Astrocyte (in vitro differentiated cells and primary cell): ENCODE measurements around the gene SH2B3. TPM values are rescaled to one million over a fixed set of nuclear protein-coding genes. Genes with fewer than 3 reads are reported as not detected.
A peak's percentile ranks its signal among the peaks of the same experiment; 100 is the strongest.

Experiments used
- DNase-seq: peaks from one replicate; pipeline ENCODE4 v3.0.0-alpha.2; 2010; ENCODE audit warnings: low read depth
- FAIRE-seq: peaks from 2 replicates; lab custom pipeline; 2011; peaks lifted over from hg19 to GRCh38; lab: Jason Lieb, UNC
- H2AFZ ChIP-seq: 2 replicates; pipeline ENCODE4 v1.6.0; 2012; ENCODE audit warnings: low read depth, low read length, inconsistent platforms
- H3K27ac ChIP-seq: 2 replicates; pipeline ENCODE4 v1.5.1; 2011; ENCODE audit warnings: low read depth, low read length, inconsistent platforms
- H3K27me3 ChIP-seq: 2 replicates; pipeline ENCODE4 v1.6.0; 2011; ENCODE audit warnings: low read length, inconsistent platforms; ENCODE audit not compliant: insufficient read depth
- H3K36me3 ChIP-seq: 2 replicates; pipeline ENCODE4 v1.5.1; 2011; ENCODE audit warnings: low read length, inconsistent platforms; ENCODE audit not compliant: insufficient read depth
- H3K4me1 ChIP-seq: 2 replicates; pipeline ENCODE4 v1.5.1; 2011; ENCODE audit warnings: low read length, inconsistent platforms; ENCODE audit not compliant: insufficient read depth
- H3K4me2 ChIP-seq: 2 replicates; pipeline ENCODE4 v1.6.0; 2012; ENCODE audit warnings: low read length, inconsistent platforms
- H3K4me3 ChIP-seq: 2 replicates; pipeline ENCODE4 v1.5.1; 2011; ENCODE audit warnings: low read depth, mild to moderate bottlenecking, low read length, inconsistent platforms; ENCODE audit not compliant: insufficient read depth
- H3K79me2 ChIP-seq: 2 replicates; pipeline ENCODE4 v1.6.0; 2012; ENCODE audit warnings: mild to moderate bottlenecking, low read length, inconsistent platforms; ENCODE audit not compliant: insufficient read depth
- H3K9ac ChIP-seq: 2 replicates; pipeline ENCODE4 v1.6.0; 2012; ENCODE audit warnings: mild to moderate bottlenecking, low read length, inconsistent platforms
- H3K9me3 ChIP-seq: 2 replicates; pipeline ENCODE4 v1.5.1; 2012; ENCODE audit warnings: low read depth, mild to moderate bottlenecking, low read length, inconsistent platforms; ENCODE audit not compliant: insufficient read depth
- H4K20me1 ChIP-seq: 2 replicates; pipeline ENCODE4 v1.6.0; 2012; ENCODE audit warnings: low read length, inconsistent platforms; ENCODE audit not compliant: insufficient read depth
- H3K27ac Mint-ChIP-seq: one replicate; pipeline ENCODE4 v1.8.0; 2021; ENCODE audit warnings: mild to moderate bottlenecking, mixed read lengths; ENCODE audit not compliant: unreplicated experiment
- H3K27me3 Mint-ChIP-seq: one replicate; pipeline ENCODE4 v1.8.0; 2021; ENCODE audit warnings: low read depth, mixed read lengths; ENCODE audit not compliant: unreplicated experiment
- H3K36me3 Mint-ChIP-seq: one replicate; pipeline ENCODE4 v1.8.0; 2021; ENCODE audit warnings: low read depth, mixed read lengths; ENCODE audit not compliant: unreplicated experiment
- H3K4me1 Mint-ChIP-seq: one replicate; pipeline ENCODE4 v1.8.0; 2021; ENCODE audit warnings: low read depth, mixed read lengths; ENCODE audit not compliant: unreplicated experiment
- H3K4me3 Mint-ChIP-seq: one replicate; pipeline ENCODE4 v1.8.0; 2021; ENCODE audit warnings: mild to moderate bottlenecking, moderate library complexity, mixed read lengths; ENCODE audit not compliant: unreplicated experiment
- H3K9me3 Mint-ChIP-seq: one replicate; pipeline ENCODE4 v1.8.0; 2021; ENCODE audit warnings: mild to moderate bottlenecking, mixed read lengths; ENCODE audit not compliant: unreplicated experiment
- CTCF ChIP-seq: IDR thresholded peaks from 2 replicates; pipeline ENCODE4 v1.5.1; 2011; ENCODE audit warnings: low read depth, mild to moderate bottlenecking, inconsistent platforms, low read length, moderate library complexity; ENCODE audit not compliant: insufficient read depth
- EZH2 ChIP-seq: IDR thresholded peaks from 2 replicates; pipeline ENCODE4 v1.6.1; 2012; ENCODE audit warnings: mild to moderate bottlenecking, low read length, inconsistent platforms; ENCODE audit not compliant: insufficient read depth
- total RNA-seq: library from RNA; stranded (reverse); gene quantifications from 2 replicates; pipeline ENCODE4 v1.2.1, GENCODE V29; 2021

SH2B3 gene
- total RNA-seq, 1 donor from 2014 or later: 23.6 TPM

DNA sequence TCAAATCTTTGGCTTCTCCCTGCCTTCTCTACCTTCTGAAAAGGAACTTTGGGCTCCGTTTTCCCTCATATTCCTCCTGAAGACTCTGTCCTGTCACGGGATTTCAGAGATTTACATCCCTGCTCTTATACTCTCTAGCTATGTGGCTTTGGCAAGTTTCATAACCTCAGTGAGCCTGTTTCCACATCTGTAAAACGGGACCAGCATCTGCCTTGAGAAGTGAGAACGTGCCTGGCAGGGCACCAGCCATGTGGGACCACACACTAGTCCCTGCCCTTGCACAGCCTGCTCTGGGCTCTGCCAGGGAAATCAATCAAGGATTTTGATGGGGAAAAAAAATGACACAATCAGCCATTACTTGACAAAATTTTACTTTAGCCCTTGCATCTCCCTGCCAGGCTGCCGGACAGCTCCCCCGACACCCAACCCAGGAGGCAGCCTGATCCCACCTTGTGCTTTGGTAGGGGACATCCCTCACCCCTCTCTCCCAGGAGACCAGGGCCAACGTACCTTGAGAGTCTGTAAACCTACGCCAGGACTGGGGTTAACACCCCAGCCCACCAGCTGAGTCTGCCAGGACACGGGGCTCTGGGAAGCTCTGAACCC is 45.3 kb upstream of the SH2B3 start:
- no peaks in the 10 kb centered on the region for H3K79me2 ChIP-seq
- H3K4me3 Mint-ChIP-seq: no peak overlapping the region
- H3K27me3 Mint-ChIP-seq: peaks cover 4% of the 10 kb centered on the region
- no peaks in the 10 kb centered on the region for H3K9me3 ChIP-seq
- H3K36me3 ChIP-seq: no peaks in the 10 kb centered on the region
- no peak for FAIRE-seq
- peaks cover 9% of the 10 kb centered on the region for H3K36me3 Mint-ChIP-seq
- peak overlapping the region; percentile 19 for H3K27ac Mint-ChIP-seq
- no peaks in the 10 kb centered on the region for H3K9me3 Mint-ChIP-seq
- H3K4me2 ChIP-seq: no peak overlapping the region
- TF ChIP-seq CTCF (no peak), EZH2 (no peak)
- no peak overlapping the region for H2AFZ ChIP-seq
- no peak overlapping the region for H3K27ac ChIP-seq
- no peak overlapping the region for H3K4me3 ChIP-seq
- no peak overlapping the region for H3K9ac ChIP-seq
- H4K20me1 ChIP-seq: peaks cover 11% of the 10 kb centered on the region
- DNase-seq: no peak
- H3K27me3 ChIP-seq: no peaks in the 10 kb centered on the region
- peaks cover 4% of the 10 kb centered on the region for H3K4me1 ChIP-seq
- peaks cover 16% of the 10 kb centered on the region for H3K4me1 Mint-ChIP-seq

- no peaks in the 10 kb centered on the region for H3K27me3 ChIP-seq
- no peaks in the 10 kb centered on the region for H3K9me3 Mint-ChIP-seq
- peaks cover 16% of the 10 kb centered on the region for H3K4me1 Mint-ChIP-seq
- TF ChIP-seq EZH2: no peak
- TF ChIP-seq CTCF: no peak
- no peak overlapping the region for H2AFZ ChIP-seq
- H4K20me1 ChIP-seq: peaks cover 13% of the 10 kb centered on the region
- FAIRE-seq (no peak), DNase-seq (no peak)
- no peak overlapping the region for H3K4me3 ChIP-seq
- peaks cover 4% of the 10 kb centered on the region for H3K27me3 Mint-ChIP-seq
- H3K36me3 ChIP-seq: no peaks in the 10 kb centered on the region
- H3K79me2 ChIP-seq: no peaks in the 10 kb centered on the region
- H3K27ac Mint-ChIP-seq: no peak overlapping the region
- no peaks in the 10 kb centered on the region for H3K9me3 ChIP-seq
- H3K4me1 ChIP-seq: peaks cover 4% of the 10 kb centered on the region
- H3K4me2 ChIP-seq: no peak overlapping the region
- H3K36me3 Mint-ChIP-seq: peaks cover 14% of the 10 kb centered on the region
- no peak overlapping the region for H3K27ac ChIP-seq
- H3K9ac ChIP-seq: no peak overlapping the region
- H3K4me3 Mint-ChIP-seq: no peak overlapping the region
Observed at GRCh38 chr12:111361073-111361716, 44.5 kb upstream of the SH2B3 start.
